ENCODE measurements around the gene ITGB1BP1.
A peak's percentile ranks its signal among the peaks of the same experiment; 100 is the strongest.

The ITGB1BP1 gene

DNA sequence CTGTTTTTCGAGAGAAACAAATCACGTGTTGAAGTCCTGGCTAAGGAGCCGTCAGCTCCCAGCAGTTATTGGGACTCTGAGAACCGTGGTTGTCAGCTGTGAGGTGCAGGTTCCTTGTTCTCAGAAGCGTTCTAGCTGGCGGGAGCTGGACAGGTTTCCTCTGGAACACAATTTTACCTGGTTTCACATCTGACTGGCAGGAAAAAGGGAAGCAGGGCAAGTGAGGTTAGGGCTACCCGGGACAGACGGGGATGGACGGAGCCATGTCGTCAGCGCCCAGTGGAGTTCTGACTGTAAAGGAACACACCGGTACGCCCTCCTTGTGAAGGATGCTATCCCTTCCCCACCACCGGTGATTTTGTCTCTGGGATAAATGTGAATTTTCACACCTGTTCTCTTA is 26.1 kb downstream of the ITGB1BP1 start:
- TF ChIP-seq, protein P1, sequence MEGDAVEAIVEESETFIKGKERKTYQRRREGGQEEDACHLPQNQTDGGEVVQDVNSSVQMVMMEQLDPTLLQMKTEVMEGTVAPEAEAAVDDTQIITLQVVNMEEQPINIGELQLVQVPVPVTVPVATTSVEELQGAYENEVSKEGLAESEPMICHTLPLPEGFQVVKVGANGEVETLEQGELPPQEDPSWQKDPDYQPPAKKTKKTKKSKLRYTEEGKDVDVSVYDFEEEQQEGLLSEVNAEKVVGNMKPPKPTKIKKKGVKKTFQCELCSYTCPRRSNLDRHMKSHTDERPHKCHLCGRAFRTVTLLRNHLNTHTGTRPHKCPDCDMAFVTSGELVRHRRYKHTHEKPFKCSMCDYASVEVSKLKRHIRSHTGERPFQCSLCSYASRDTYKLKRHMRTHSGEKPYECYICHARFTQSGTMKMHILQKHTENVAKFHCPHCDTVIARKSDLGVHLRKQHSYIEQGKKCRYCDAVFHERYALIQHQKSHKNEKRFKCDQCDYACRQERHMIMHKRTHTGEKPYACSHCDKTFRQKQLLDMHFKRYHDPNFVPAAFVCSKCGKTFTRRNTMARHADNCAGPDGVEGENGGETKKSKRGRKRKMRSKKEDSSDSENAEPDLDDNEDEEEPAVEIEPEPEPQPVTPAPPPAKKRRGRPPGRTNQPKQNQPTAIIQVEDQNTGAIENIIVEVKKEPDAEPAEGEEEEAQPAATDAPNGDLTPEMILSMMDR (IDR thresholded peaks at IDR 0.05; ENCODE audit: low read depth, low read length), result no peak
- no peak overlapping the region for H3K4me3 ChIP-seq (ENCODE audit: low read depth, low read length)
- in situ Hi-C loops (cut with HindIII; ENCODE audit: low sequenced_read_pairs), result no loop called here
- DNase-seq (ENCODE audit: low read depth, low spot score), result no peak

DNA sequence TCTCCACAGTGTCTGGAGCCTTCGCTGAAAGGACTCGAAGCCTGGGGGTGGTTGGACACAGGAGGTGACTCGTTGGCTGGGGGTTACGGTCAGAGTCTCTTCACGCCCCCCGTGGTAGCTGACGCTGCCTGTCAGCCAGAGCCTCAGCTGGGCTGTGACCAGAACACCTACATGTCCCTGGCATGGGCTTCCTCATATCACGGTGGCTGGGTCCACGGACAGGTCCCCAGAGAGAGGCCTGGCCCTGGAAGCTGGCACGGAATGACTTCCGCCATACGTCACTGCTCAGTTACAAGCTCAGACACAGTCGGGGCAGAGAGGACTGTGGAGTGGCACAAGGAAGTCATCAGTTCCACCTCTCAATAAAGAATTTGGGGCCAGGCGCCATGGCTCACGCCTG is 28.5 kb downstream of the ITGB1BP1 start:
- in situ Hi-C loops (cut with HindIII; ENCODE audit: low sequenced_read_pairs), result no loop called here
- DNase-seq (ENCODE audit: low read depth, low spot score), result no peak
- H3K4me3 ChIP-seq (ENCODE audit: low read depth, low read length), result no peak overlapping the region
- TF ChIP-seq, protein P1 (IDR thresholded peaks at IDR 0.05; ENCODE audit: low read depth, low read length), result no peak

DNA sequence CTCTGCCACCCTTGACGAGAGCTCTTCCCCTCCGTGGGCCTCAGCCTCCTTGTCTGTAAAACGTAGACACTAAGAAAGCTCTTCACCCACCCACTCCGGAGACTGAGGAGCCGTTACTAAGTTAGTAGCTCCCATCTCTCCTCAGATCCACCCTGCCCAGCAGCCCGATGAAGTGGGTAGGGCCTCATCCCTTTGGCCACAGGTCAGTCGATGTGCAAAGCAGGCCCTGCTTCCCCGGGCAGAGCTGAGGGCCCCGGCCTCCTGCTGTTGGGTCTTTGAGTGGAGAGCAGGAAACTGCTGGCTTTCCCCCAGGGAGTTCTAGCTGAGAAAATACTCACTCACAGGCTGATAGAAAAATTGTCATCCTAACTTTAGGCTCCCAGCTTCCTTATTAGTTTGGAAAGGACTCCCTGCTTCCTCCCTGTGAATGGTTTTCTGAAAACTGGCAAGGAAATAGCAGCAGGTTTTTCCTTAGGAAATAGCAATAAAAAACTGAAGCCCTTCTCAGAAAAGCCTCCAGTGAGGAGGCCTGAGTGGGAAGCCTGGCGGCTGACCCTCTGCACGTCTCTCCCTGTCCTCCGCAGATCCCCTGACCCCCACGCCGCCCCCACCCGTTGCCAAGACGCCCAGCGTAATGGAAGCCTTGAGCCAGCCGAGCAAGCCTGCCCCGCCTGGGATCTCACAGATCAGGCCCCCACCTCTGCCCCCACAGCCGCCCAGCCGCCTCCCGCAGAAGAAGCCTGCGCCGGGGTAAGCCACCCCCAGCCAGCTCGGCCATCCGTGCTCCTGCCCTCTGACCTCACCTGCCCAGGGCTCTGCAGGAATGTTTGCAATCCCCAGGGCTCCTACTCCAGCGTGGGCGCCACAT is 30.2 kb downstream of the ITGB1BP1 start:
- DNase-seq (ENCODE audit: low read depth, low spot score), result peak; percentile 64
- H3K4me3 ChIP-seq (ENCODE audit: low read depth, low read length), result no peak overlapping the region
- in situ Hi-C loops (cut with HindIII; ENCODE audit: low sequenced_read_pairs), result no loop called here
- TF ChIP-seq, protein P1 (IDR thresholded peaks at IDR 0.05; ENCODE audit: low read depth, low read length), result no peak

DNA sequence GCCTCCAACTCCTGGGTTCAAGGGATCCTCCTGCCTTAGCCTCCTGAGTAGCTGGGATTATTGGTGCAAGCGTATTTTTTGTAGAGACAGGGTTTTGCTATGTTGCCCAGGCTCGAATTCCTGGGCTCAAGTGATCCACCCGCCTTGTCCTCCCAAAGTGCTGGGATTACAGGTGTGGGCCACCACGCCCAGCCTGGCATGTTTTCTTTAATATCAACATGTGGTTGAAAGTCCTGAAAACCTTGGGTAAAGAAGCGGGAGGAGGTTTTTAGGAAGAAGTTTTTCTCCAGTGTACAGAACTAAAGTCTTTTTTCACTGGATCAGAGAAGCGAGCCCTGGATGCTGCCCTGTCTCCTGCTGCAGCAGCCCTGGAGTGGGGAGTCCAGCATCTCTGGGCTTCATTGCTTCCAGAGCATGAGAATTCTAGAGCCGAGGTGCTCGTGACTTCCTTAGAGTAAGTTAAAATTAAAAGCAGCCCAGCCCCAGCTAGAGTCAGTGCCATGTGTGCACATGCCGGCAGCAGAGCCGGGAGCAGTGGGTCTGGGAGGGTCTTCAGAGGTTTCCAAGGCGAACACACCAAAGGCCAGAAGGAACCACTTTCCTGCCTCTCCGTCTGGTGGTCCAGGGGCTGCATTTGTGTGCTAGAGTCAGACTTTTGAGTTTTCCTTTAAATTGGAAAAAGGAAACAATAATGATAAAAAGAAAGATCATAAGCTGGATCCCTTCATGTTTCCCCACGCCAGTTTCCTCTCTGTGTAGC is 31.2 kb downstream of the ITGB1BP1 start:
- no peak for DNase-seq (ENCODE audit: low read depth, low spot score)
- TF ChIP-seq, protein P1 (IDR thresholded peaks at IDR 0.05; ENCODE audit: low read depth, low read length), result no peak
- in situ Hi-C loops (cut with HindIII; ENCODE audit: low sequenced_read_pairs), result no loop called here
- no peak overlapping the region for H3K4me3 ChIP-seq (ENCODE audit: low read depth, low read length)

DNA sequence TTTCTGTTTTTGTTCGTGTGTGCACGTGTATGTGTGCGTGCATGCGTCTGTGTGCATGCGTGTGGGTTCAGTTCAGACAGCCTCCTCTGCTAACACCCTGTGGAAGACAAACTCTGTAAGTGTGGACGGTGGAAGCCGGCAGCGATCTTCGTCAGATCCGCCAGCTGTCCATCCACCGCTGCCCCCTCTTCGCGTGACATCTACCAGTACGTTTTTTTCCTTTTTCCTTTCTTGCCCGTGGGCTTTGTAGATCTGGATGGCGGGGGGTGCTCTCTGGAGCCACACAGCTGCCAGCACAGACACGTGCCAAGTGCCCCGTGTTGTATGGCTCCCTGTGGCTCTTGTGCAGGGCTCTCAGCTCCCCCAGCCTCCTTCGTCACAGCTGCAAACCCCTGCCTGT is 32.3 kb downstream of the ITGB1BP1 start:
- in situ Hi-C loops (cut with HindIII; ENCODE audit: low sequenced_read_pairs), result no loop called here
- TF ChIP-seq, protein P1 (IDR thresholded peaks at IDR 0.05; ENCODE audit: low read depth, low read length), result no peak

DNA sequence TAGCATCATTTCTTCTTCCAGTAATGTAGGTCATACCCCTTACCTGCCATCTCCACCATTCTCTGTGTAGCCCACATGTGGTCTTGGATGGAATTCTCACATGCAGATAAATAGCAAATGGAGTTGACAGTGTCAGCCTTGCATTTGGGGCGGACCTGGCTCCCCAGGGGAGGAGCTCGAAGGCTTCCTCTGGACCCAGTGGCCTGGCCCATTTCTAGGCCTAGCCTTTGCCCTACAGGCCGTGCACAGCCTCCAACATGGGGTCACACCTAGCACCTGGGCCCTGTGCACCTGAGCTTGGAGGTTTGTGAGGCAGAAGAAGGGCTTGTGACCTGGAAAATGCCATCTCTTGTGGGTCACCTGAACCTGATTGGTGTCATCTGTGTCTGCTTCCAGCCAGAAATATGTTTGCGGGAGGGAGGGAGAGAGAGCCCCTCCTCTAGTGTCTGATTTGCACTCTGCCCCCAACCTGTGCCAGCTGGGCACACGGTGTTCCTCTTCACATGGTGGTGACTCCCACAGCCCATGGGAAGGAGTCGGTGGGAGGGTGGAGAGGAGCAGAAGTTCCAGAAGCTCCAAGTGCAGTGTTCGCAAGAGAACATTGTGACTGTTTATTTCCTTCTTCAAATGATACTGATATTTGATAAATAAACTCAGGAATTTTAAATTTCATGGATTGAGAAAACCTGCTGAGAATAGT is 33.0 kb downstream of the ITGB1BP1 start:
- no peak overlapping the region for H3K4me3 ChIP-seq (ENCODE audit: low read depth, low read length)
- in situ Hi-C loops (cut with HindIII; ENCODE audit: low sequenced_read_pairs), result no loop called here
- TF ChIP-seq, protein P1 (IDR thresholded peaks at IDR 0.05; ENCODE audit: low read depth, low read length), result no peak
- no peak for DNase-seq (ENCODE audit: low read depth, low spot score)

More for the DNA sequence above, 32.3 kb downstream of the ITGB1BP1 start:
- no peak overlapping the region for H3K4me3 ChIP-seq (ENCODE audit: low read depth, low read length)
- DNase-seq (ENCODE audit: low read depth, low spot score), result no peak
